Fibroblast of mammary gland (primary cell): ENCODE measurements around the gene DDX17.

Experiments
- DNase-seq: peaks from one replicate; pipeline ENCODE4 v3.0.0-alpha.2; 2010; ENCODE audit warnings: low read depth
- H3K4me3 ChIP-seq: 2 replicates; pipeline ENCODE4 v1.5.1; 2011; ENCODE audit warnings: low read depth, mild to moderate bottlenecking, low read length, moderate library complexity; ENCODE audit not compliant: control insufficient read depth
- CTCF ChIP-seq: conservative IDR thresholded peaks from 2 replicates; pipeline ENCODE4 v1.5.1; 2011; ENCODE audit warnings: low read depth, low read length, inconsistent platforms; ENCODE audit not compliant: control insufficient read depth, insufficient read depth

DDX17 gene

GRCh38 chr22:38506118-38506962, at the start of gene DDX17:
Gene DDX17 (minus strand): TSS chr22:38506311.
- H3K4me3 ChIP-seq: peak within 1 kb of the TSS; percentile 94
- TF ChIP-seq CTCF: no peak
- peak; percentile 96 for DNase-seq

DNA sequence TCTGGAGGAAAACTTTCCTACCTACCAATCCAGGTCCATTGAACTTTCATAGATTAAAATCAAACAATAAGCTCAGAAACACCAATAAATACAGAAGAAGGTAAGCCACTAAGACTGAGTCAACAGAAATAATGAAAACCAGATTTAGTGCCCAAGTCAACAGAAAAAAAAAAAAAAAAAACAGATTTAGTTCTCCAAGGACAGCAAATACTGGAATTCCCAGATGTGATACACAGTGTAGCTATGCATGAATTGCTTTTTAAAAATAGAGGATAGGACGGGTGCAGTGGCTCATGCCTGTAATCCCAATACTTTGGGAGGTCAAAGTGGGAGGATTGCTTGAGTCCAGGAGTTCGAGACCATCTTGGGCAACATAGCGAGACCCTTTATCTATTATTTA, 48.2 kb upstream of the DDX17 start:
- DNase-seq: peak; percentile 91

DNA sequence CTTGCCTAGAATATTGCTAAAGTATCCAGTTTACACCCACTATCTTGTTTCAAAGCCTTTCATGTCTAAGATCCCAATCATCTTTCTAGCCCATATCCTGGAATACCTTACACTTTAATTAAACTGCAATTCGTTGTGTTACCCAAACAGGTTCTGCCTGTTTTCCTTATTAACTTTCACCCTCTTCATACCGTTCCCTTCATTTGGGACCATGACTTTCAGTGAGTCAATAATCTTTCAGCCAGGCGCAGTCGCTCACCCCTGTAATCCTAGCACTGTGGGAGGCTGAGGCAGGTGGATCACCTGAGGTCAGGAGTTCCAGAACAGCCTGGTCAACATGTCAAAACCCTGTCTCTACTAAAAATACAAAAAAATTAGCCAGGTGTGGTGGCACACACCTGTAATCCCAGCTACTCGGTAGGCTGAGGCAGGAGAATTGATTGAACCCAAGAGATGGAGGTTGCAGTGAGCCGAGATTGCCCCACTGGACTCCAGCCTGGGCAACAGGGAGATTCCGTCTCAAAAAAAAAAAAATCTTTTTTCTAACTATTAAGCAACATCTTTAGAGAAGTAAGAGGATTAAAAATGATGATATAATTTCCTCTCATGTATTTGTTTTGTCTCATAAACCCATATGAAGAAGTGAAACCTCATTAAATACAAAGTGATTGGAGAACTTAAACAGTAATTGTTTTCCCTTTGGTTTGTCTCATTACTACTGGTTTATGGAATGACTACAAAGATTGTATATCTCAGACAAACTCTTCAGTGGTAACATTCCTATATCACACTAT, 43.2 kb upstream of the DDX17 start:
- no peak overlapping the region for H3K4me3 ChIP-seq
- no peak for DNase-seq

More for the DNA sequence above, 48.2 kb upstream of the DDX17 start:
- H3K4me3 ChIP-seq: no peak overlapping the region
- TF ChIP-seq CTCF: no peak

DNA sequence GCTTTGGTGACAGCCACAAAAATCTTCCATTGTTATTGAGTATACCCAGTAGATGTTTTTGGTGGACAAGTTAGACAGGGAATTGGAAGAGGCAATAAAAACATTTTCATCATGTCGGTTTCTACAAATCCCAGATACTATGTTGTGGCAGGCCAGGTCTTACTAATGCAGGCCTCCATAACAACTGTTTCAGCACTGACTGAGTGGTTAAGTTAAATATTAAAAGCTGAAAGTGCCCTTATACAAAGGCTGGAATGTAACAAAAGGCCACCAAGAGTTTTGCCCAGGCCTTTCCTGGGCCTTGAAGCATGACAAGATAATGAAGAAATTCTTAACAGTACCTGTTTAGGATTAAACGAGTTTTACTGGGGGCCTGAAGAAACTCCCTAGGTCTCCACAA, 34.6 kb upstream of the DDX17 start:
- no peak for DNase-seq
- H3K4me3 ChIP-seq: no peak overlapping the region
- TF ChIP-seq CTCF: no peak

More for the DNA sequence above, 43.2 kb upstream of the DDX17 start:
- TF ChIP-seq CTCF: no peak

- TF ChIP-seq CTCF: no peak
- no peak for DNase-seq
- no peak overlapping the region for H3K4me3 ChIP-seq
Observed at GRCh38 chr22:38531251-38531938, 25.3 kb upstream of the DDX17 start.

DNA sequence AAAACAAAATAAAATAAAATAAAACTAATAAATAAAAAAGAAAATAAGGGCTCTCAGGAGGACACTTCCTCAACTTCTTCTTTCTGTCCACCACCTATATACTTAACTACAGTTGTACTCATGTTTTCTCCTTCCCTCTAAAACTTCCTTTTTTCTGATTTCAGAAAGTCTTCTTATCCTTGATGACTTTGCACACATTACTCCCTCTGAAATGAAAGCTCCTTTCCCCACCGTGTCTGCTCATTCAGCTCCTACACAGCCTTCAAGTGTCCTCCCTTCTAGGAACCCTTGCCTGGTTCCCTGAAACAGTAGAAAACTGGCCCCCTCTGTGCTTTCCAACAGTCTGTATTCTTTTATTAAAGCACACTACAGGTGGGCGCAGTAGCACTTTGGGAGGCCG, 18.3 kb upstream of the DDX17 start:
- TF ChIP-seq CTCF: no peak
- no peak overlapping the region for H3K4me3 ChIP-seq
- DNase-seq: no peak
